Caco-2 (cell line): ENCODE results near the gene SSRP1. TPM values are rescaled to one million over a fixed set of nuclear protein-coding genes. Genes with fewer than 3 reads are reported as not detected.
"Not testable (repeated sequence)": the region's sequence is repeated elsewhere in the genome, so short reads cannot be mapped to it uniquely, and the experiment has no call there.

ENCODE experiments used
- BruUV-seq: library from RNA; stranded (reverse); fragments of 400-500 nt; replicated peaks from 2 replicates; lab custom pipeline; 2021; lab: Mats Ljungman, UMichigan
- CTCF ChIA-PET: fragments of 300-600 bp; sonication (Branson Sonifier 250); formaldehyde crosslinking; loops from one replicate; lab custom pipeline; 2022; ENCODE audit warnings: antibody characterized with exemption; lab: Charles Lee
- POLR2A ChIA-PET: fragments of 300-600 bp; sonication (Branson Sonifier 250); formaldehyde crosslinking; loops from one replicate; lab custom pipeline; 2022; ENCODE audit warnings: antibody characterized with exemption; lab: Charles Lee
- DNase-seq, 2 experiments: peaks; one replicate each; pipeline versions ENCODE4 v3.0.0 to v3.0.0-alpha.2; 2020 to 2022
- H3K27me3 ChIP-seq: replicated peaks from 2 replicates; pipeline ENCODE4 v1.6.0; 2011; ENCODE audit warnings: low read length; ENCODE audit not compliant: control insufficient read depth, insufficient read depth
- H3K36me3 ChIP-seq: 2 replicates; pipeline ENCODE4 v1.5.1; 2011; ENCODE audit warnings: low read length; ENCODE audit not compliant: control insufficient read depth, insufficient read depth
- H3K4me1 ChIP-seq: fragments of 250-450 bp; sonication (Bioruptor Pico); 2 replicates; pipeline ENCODE4 v1.5.1; 2020; ENCODE audit warnings: mild to moderate bottlenecking
- H3K4me3 ChIP-seq: 2 replicates; pipeline ENCODE4 v1.5.1; 2011; ENCODE audit warnings: low read depth, mild to moderate bottlenecking, control low read depth, low read length
- H3K9me3 ChIP-seq: fragments of 250-450 bp; sonication (Bioruptor Pico); 2 replicates; pipeline ENCODE4 v1.5.1; 2020; ENCODE audit warnings: mild to moderate bottlenecking, moderate library complexity
- H3K27ac Mint-ChIP-seq: one replicate; pipeline ENCODE4 v1.8.0; 2022; ENCODE audit warnings: mixed read lengths; ENCODE audit not compliant: unreplicated experiment
- H3K27me3 Mint-ChIP-seq: one replicate; pipeline ENCODE4 v1.8.0; 2022; ENCODE audit warnings: mixed read lengths; ENCODE audit not compliant: insufficient read depth, unreplicated experiment
- H3K36me3 Mint-ChIP-seq: one replicate; pipeline ENCODE4 v1.8.0; 2022; ENCODE audit warnings: mild to moderate bottlenecking, mixed read lengths; ENCODE audit not compliant: insufficient read depth, unreplicated experiment
- H3K4me1 Mint-ChIP-seq: one replicate; pipeline ENCODE4 v1.8.0; 2022; ENCODE audit warnings: low read depth, mixed read lengths; ENCODE audit not compliant: unreplicated experiment
- H3K4me3 Mint-ChIP-seq: one replicate; pipeline ENCODE4 v1.8.0; 2022; ENCODE audit warnings: mild to moderate bottlenecking, moderate library complexity, mixed read lengths; ENCODE audit not compliant: unreplicated experiment
- H3K9me3 Mint-ChIP-seq: one replicate; pipeline ENCODE4 v1.8.0; 2022; ENCODE audit warnings: mixed read lengths; ENCODE audit not compliant: unreplicated experiment
- intact Hi-C: fragments of 100-400 bp; cut with micrococcal nuclease; formaldehyde crosslinking; loops from one replicate; pipeline ENCODE4 v1.10.0; 2022; ENCODE audit not compliant: unreplicated experiment
- total RNA-seq: library from RNA; stranded (reverse); gene quantifications from 2 replicates; pipeline ENCODE4 v1.2.3, GENCODE V29; 2022
- TF ChIP-seq, protein P1 (sequence below), 2 experiments: fragments of 200-600 bp in 1 of 2; IDR thresholded peaks; 1 replicate in 1 of 2; 2 replicates in 1 of 2; pipeline versions ENCODE4 v1.5.1 to v1.8.0; 2011 to 2022; ENCODE audit warnings: antibody characterized with exemption in 1 of 2, control low read depth in 1 of 2, inconsistent platforms in 1 of 2, low read depth in 1 of 2, low read length in 1 of 2, mild to moderate bottlenecking in 1 of 2, moderate library complexity in 1 of 2; ENCODE audit not compliant: insufficient read depth in 1 of 2, severe bottlenecking in 1 of 2, unreplicated experiment in 1 of 2

SSRP1 gene
- total RNA-seq, 1 experiment from 2014 or later: 212 TPM

DNA sequence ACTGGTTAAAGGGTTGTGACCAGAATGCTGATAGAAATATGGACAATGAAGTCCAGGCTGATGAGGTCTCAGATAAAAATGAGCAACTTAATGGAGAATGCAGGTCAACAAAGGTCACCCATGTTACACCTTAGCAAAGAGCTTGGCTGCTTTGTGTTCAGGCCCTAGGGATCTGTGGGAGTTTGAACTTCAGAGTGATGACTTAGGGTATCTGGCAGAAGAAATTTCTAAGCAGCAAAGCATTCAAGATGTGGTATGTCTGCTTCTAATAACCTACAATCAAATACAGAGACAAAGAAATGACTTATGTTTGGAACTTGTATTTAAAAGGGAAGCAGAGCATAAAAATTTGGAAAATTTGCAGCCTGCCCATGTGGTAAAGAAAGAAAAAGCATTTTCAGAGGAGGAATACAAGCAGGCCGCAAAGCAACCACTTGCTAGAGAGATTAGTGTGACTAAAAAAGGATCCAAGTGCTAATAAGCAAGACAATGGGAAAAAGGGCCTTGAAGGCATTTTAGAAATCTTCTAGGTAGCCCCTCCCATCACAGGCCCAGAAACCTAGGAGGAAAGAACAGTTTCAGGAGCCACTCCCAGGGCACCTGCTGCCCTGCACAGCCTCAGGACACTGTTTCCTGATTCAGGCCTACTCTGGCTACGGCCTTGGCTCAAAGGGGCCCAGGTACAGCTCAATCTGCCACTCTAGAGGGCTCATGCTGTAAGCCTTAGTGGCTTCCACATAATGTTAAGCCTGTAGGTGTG lies 52.3 kb downstream of the SSRP1 start:
- DNase-seq: no peak
- H3K27me3 ChIP-seq: no peaks in the 10 kb centered on the region
- peaks cover 36% of the 10 kb centered on the region for H3K4me1 ChIP-seq
- peak overlapping the region; percentile 65 for H3K27ac Mint-ChIP-seq
- no peaks in the 10 kb centered on the region for H3K36me3 ChIP-seq
- no peak overlapping the region for H3K4me3 ChIP-seq
- ChIA-PET CTCF (no interaction called here), POLR2A (no interaction called here)
- H3K27me3 Mint-ChIP-seq: no peaks in the 10 kb centered on the region
- no peaks in the 10 kb centered on the region for H3K9me3 ChIP-seq
- H3K4me3 Mint-ChIP-seq: no peak overlapping the region
- H3K9me3 Mint-ChIP-seq: no peaks in the 10 kb centered on the region
- peaks cover 35% of the 10 kb centered on the region for H3K4me1 Mint-ChIP-seq
- no TSS peak for BruUV-seq
- H3K36me3 Mint-ChIP-seq: peaks cover 4% of the 10 kb centered on the region
- TF ChIP-seq, protein P1, sequence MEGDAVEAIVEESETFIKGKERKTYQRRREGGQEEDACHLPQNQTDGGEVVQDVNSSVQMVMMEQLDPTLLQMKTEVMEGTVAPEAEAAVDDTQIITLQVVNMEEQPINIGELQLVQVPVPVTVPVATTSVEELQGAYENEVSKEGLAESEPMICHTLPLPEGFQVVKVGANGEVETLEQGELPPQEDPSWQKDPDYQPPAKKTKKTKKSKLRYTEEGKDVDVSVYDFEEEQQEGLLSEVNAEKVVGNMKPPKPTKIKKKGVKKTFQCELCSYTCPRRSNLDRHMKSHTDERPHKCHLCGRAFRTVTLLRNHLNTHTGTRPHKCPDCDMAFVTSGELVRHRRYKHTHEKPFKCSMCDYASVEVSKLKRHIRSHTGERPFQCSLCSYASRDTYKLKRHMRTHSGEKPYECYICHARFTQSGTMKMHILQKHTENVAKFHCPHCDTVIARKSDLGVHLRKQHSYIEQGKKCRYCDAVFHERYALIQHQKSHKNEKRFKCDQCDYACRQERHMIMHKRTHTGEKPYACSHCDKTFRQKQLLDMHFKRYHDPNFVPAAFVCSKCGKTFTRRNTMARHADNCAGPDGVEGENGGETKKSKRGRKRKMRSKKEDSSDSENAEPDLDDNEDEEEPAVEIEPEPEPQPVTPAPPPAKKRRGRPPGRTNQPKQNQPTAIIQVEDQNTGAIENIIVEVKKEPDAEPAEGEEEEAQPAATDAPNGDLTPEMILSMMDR (IDR thresholded peaks at IDR 0.05; ENCODE audit: insufficient read depth in 1 of 2, low read depth in 1 of 2, low read length in 1 of 2, severe bottlenecking in 1 of 2, unreplicated experiment in 1 of 2): no peak
- intact Hi-C loops: no loop called here

DNA sequence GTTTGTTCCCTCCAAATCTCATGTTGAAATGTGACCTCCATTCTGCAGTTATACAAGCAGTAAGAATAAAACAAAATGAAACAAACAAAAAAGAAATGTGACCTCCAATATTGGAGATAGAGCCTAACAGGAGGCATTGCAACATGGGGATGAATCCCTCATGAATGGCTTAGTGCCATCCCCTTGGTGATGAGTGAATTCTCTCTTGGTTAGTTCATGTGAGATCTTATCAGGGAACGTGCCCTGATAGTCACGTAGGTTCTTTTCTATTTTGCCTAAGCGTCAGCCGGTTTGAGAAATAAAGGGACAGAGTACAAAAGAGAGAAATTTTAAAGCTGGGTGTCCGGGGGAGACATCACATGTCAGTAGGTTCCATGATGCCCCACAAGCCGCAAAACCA lies 54.1 kb downstream of the SSRP1 start:
- H3K27me3 Mint-ChIP-seq, H3K4me3 Mint-ChIP-seq, H3K36me3 Mint-ChIP-seq, H3K27me3 ChIP-seq, H3K36me3 ChIP-seq, CTCF ChIA-PET, BruUV-seq, H3K27ac Mint-ChIP-seq, H3K4me3 ChIP-seq, intact Hi-C loops, DNase-seq, H3K9me3 Mint-ChIP-seq, POLR2A ChIA-PET, H3K9me3 ChIP-seq: not testable (repeated sequence)
- peaks cover 36% of the 10 kb centered on the region for H3K4me1 ChIP-seq
- H3K4me1 Mint-ChIP-seq: peaks cover 35% of the 10 kb centered on the region

DNA sequence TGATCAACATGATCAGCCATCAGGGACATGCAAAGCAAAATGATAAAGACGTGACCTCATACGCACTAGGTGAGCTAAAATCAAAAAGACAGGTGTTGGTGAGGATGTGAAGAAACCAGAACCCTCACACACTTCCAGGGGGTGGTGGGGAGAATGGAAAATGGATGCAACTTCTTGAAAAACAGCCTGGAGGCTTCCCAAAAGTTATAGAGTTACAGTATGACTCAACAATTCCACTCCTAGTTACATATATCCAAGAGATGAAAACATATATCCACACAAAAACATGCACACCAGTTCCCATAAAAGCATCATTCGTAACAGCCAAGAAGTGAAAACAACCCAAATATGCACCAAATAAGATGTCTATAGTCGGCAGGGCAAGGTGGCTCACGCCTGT lies 56.6 kb downstream of the SSRP1 start:
- Histone ChIP-seq H3K9me3 (no peaks in the 10 kb centered on the region), H3K36me3 (no peaks in the 10 kb centered on the region), H3K4me3 (no peak overlapping the region), H3K27me3 (no peaks in the 10 kb centered on the region), H3K4me1 (peaks cover 20% of the 10 kb centered on the region)
- Mint-ChIP-seq H3K27ac (no peak overlapping the region), H3K9me3 (peaks cover 5% of the 10 kb centered on the region), H3K27me3 (peaks cover 2% of the 10 kb centered on the region), H3K36me3 (peaks cover 6% of the 10 kb centered on the region), H3K4me3 (no peak overlapping the region), H3K4me1 (peaks cover 22% of the 10 kb centered on the region)
- intact Hi-C loops: no loop called here
- BruUV-seq: no TSS peak
- TF ChIP-seq, protein P1 (IDR thresholded peaks at IDR 0.05; ENCODE audit: insufficient read depth in 1 of 2, low read depth in 1 of 2, low read length in 1 of 2, severe bottlenecking in 1 of 2, unreplicated experiment in 1 of 2): no peak
- ChIA-PET POLR2A (no interaction called here), CTCF (interaction anchor here (1.0 to 1.9 kb wide), 3 partner anchors 11 to 27 kb away, joined by 3 to 6 read pairs (median 4); no protein-coding TSS in a partner anchor)
- no peak for DNase-seq
